ENCODE measurements around the gene BLOC1S2.
"Not testable (repeated sequence)": the region's sequence is repeated elsewhere in the genome, so short reads cannot be mapped to it uniquely, and the experiment has no call there.

The BLOC1S2 gene

GRCh38 chr10:100286051-100287033 lies at the start of gene BLOC1S2:
Gene BLOC1S2, minus strand, starts transcription at chr10:100286680. Its CDS starts 21 bp downstream, at chr10:100286659.
- peak; percentile 83 for DNase-seq (ENCODE audit: low read depth)

GRCh38 chr10:100334762-100335161 lies 48.3 kb upstream of the BLOC1S2 start:
- DNase-seq (ENCODE audit: low read depth), result no peak

DNA sequence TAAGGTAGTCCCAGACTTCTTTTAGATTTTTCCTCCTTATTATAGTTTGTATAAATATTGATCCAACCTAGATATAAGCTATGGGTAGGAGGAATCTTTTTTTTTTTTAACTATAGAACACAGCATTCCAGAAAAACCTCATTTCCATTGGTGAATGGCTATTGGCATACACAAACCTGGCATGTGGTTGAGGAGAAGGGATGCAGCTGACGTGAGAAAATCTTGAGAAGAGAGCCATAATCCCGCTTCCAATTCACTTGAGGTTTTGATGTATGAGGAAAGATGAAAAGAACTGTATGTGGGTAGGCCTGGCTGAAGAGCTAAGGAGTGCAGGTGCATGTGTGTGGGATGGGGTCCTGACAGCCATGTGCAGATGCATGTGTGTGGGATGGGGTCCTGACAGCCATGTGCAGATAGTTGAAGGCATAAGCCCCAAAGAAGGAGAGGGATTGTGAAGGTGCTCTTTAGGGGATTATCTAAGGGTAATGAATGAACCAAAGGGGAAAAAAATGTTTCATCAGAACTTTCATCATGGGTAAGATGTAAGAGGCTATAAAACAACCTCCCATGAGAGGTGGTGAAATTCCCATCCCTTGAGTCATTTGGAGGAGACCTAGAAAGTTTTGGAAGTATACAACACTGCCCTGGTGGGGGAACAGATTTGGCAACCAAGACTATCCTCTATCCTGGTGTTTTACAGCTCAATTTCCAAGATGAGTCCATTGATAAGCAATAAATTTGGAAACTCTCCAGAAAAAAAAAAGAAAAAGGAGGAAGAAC lies 47.4 kb upstream of the BLOC1S2 start:
- no peak for DNase-seq (ENCODE audit: low read depth)

DNA sequence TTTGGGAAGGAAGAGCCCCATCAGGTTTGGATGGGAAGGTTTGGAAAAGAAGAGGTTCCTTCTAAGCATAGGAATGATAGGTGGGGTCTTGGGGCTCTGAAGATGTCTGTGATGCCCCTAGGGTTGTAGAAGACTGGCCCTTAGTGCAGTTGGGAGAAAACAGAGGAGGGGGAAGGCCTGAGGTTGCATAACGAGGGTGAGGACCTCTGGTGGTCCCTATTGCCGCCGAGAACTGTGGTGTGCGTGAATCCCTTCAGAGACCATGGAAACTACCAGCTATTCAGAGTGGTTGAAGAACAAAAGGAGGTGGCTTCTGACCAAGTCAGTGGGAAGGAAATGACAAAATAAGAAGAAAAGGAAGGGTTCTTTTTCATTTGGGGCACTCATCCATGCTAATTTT lies 46.6 kb upstream of the BLOC1S2 start:
- no peak for DNase-seq (ENCODE audit: low read depth)

DNA sequence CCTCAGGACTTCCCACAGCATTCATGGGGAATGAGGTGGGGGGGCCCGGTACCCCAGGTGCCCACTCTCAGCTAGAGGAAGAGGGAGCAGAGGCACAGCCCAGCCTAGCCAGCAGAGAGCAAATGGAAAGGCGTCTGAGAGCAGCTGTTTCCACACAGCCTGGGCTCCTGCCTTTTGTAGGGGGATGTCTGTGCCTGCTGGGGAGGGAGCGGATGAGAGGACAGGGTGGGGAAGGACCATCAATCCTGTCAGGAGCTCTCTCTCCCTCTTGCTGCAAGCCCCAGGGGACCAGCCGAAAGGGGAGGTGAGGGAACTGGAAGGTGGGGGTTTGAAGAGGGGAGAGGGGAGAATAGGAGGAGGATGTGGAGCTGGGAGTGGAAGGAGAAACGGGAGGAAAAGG lies 43.6 kb upstream of the BLOC1S2 start, which contains the start of gene PKD2L1:
TSS of gene PKD2L1 (minus strand) at position 150 of the 400 bp plus-strand sequence. CDS start at position 25, 125 bp downstream.
- no peak for DNase-seq (ENCODE audit: low read depth)

GRCh38 chr10:100328198-100328597 lies 41.7 kb upstream of the BLOC1S2 start:
- no peak for DNase-seq (ENCODE audit: low read depth)

- DNase-seq (ENCODE audit: low read depth), result no peak
Observed at GRCh38 chr10:100327718-100328009, 41.2 kb upstream of the BLOC1S2 start.

DNA sequence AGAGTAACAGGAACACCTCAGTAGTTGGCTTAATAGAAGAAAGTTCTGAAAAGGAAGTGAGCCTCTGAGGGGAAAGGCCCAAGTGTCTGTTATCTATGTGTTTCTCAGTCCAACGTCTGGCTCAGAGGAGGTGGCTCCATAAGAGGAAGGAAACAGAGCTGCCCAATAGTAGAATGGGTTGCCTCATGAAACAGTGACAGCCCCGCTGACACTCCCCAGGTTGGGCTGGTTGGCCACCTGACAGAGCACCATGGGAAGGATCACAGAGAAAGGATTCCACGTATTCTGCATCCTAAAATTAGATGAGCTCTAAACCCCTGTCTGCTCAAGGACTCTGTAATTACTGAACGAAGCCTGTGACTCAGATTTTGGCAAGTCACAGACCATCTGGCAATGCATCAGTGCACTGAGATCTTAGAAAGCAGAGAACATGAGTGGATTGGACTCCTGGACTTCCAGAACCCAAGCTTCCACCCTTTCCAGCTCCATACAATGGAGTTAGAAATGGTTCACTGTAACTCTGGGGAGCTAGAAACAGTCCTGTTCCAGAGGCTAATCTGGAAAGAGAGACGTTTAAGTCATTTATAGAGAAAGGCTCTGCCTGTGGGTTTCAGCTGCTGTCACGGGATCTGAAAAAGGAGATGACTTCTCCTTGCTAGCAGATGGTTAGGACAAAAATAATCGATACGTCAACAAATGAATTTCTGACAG lies 40.7 kb upstream of the BLOC1S2 start:
- no peak for DNase-seq (ENCODE audit: low read depth)

GRCh38 chr10:100325158-100325557 lies 38.7 kb upstream of the BLOC1S2 start:
- DNase-seq (ENCODE audit: low read depth), result no peak

DNA sequence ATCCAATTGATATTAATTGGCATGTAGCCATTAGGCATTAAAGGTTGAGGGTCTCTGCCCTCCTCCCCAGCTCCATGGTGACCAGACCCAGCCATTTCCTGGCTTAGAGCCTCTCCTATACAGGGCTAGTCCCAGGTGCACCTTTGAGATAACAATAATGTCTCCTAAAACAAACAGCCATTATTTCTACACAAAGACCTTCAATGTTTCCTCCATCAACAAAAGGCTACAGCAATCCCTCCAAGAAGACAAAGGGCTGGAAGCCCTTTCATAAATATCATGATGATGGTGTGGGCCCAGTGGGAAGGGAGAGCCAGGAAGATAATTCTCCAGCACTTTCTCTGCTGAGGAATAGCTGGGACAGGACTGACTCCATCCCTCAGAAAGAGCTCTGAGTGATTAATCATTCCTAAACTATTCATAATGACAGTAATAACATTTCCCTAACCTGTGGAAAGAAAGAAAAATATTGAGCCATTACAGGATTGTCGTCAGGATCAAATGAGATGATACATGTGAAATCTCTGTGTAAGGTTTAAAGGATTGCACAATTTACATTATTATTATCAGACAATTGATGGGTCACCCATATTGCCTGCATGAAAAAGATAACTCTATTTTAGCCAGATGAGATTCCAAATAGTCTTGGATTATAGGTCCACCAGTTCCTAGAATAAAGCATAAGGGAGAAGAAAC lies 33.4 kb upstream of the BLOC1S2 start:
- DNase-seq (ENCODE audit: low read depth), result no peak

DNA sequence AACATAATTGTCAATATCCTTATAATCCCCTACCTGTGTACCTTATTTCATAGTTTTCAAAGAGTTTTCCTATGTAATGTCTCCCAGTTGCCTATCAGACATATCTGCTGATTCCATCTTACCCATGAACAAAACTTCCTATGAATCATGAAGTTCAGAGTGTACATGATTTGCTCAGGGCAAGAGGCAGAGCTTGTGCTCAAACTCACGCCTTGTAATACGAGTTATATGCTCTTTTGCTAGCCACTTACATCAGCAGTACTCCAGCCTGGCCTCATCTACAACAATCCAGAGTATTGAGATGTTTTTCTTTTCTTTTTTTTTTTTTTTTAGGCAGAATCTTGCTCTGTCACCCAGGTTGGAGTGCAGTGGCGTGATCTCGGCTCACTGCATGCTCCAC lies 31.7 kb upstream of the BLOC1S2 start:
- DNase-seq (ENCODE audit: low read depth), result no peak

DNA sequence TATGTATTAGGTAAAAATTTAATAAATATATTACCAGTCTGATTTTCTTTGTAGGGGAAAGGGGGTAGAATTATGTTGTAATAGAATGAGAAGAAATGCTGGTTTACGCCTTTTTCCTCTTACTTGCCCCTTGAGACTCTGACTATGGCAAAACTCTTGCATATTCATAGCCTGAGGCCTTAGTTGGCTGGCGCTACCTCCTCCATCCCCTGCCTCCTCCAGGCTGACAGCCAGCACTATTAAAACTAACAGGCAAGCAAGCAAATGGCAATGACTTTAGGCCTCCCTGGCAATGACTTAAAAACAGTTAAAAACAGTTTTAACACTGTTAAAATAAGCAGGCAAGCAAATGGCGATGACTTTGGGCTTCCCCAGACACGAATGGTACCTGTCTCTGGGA lies 29.1 kb upstream of the BLOC1S2 start:
- DNase-seq (ENCODE audit: low read depth), result no peak

DNA sequence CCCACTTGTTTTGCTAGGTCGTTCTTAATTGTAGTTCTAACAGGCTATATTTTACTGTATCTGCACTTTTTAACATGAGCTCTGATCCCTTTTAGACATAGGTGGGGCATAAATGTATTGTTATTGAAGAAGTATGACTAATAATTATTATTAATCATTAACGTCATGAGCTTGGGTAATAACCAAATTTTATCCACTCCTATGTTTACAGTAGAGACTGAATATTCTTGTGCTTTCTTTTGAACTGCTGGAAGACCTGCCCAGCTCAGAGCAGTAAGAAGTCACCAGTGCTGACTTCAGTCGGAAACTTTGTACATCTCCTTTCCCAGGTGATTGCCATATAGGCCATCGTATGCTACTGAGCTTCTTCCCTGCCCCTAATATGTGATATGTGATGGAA lies 24.8 kb upstream of the BLOC1S2 start:
- no peak for DNase-seq (ENCODE audit: low read depth)

DNA sequence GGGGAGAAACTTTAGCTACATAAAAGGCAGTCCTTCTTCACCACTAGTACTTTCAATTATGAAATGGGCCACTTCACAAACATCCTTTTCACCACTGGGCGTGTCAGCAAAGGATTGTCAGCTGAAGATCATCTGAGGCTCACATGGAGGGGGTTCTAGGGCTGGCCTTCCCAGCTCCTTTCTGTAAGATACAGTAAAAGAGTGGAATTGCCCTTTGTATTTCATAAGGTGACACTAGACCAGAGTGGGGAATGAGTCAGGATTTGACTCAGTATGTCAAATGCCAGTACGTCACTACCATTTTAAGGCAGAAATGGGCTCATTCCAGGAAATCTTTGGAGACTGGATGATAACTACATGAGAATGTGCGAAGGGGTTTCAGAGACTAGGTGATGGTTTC lies 21.2 kb upstream of the BLOC1S2 start:
- no peak for DNase-seq (ENCODE audit: low read depth)

GRCh38 chr10:100306861-100307260 lies 20.4 kb upstream of the BLOC1S2 start:
- no peak for DNase-seq (ENCODE audit: low read depth)

DNA sequence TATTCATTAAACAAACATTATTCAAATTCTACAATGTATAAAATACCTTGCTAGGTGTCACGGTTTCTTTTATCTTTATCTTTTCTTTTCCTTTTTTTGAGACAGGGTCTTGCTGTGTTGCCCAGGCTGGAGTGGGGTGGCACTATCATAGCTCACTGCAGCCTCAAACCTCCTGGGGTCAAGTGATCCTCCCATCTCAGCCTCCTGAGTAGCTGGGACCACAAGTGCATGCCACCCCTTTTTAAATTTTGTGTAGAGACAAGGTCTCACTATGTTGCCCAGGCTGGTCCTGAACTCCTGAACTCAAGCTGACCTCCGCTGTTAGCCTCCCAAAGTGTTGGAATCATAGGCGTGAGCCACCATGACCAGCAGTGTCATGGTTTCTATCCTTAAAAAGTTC lies 17.9 kb upstream of the BLOC1S2 start:
- no peak for DNase-seq (ENCODE audit: low read depth)

GRCh38 chr10:100303724-100304319 lies 17.3 kb upstream of the BLOC1S2 start:
- no peak for DNase-seq (ENCODE audit: low read depth)

GRCh38 chr10:100301123-100301522 lies 14.6 kb upstream of the BLOC1S2 start:
- not testable (repeated sequence) for DNase-seq (ENCODE audit: low read depth)

DNA sequence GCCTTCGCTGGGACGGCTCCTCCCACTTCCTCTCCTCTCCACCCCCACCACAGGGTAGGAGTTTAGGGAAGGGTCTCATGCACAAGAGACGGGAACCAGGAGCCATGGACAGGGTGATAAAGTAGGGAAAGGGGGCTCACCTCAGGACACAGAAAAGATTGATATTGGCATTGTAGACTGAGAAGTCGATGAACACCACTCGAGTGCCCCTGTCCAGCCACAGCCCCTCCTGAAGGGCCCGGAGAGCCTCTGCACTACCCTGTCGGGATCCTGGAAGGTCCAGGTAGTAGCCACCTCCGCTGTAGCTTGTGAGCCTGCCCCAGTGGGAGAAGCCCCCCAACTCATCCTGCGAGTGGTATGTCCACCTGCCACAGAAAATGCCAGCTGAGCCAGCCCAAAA lies 10.8 kb upstream of the BLOC1S2 start:
- no peak for DNase-seq (ENCODE audit: low read depth)

- no peak for DNase-seq (ENCODE audit: low read depth)
Observed at GRCh38 chr10:100293066-100293465, 6.6 kb upstream of the BLOC1S2 start.

DNA sequence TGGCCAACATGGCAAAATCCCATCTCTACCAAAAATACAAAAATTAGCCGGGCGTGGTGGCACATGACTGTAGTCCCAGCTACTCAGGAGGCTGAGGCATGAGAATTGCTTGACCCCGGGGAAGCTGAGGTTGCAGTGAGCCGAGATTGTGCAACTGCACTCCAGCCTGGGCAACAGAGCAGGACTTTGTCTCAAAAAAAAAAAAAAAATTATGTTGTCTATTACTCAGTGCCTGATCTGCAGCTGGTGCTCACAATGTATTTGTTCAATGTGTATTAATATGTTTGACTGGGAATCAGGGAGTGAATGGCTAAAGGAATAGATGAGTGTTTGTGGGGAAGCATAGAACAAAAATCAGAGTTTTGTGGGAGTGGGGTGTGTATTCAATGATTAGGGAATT lies 5.8 kb upstream of the BLOC1S2 start:
- not testable (repeated sequence) for DNase-seq (ENCODE audit: low read depth)
